Lower leg skin (tissue), 3 donors: Measurements from ENCODE around the gene TSEN54.

Experiments used
- CTCF ChIP-seq, 3 donors: fragments of 450-650 bp; IDR thresholded peaks; one replicate each; pipeline ENCODE4 v1.5.1; 2016; ENCODE audit warnings: antibody characterized with exemption in 3 of 3, mild to moderate bottlenecking in 3 of 3, moderate library complexity in 2 of 3
- POLR2A ChIP-seq, 2 donors: fragments of 450-650 bp; IDR thresholded peaks; one replicate each; pipeline ENCODE4 v1.6.1; 2016 to 2017; ENCODE audit warnings: antibody characterized with exemption in 2 of 2, mild to moderate bottlenecking in 1 of 2, moderate library complexity in 1 of 2

GRCh38 chr17:75505152-75505409 lies 11.2 kb upstream of the TSEN54 start:
- TF ChIP-seq CTCF (IDR thresholded peaks at IDR 0.05) (no peak), POLR2A (IDR thresholded peaks at IDR 0.05) (no peak)
